Measurements from ENCODE around the gene GPR25. TPM values are rescaled to one million over a fixed set of nuclear protein-coding genes. Genes with fewer than 3 reads are reported as not detected.

Gene GPR25
- total RNA-seq, 1 experiment from 2014 or later, result not detected

DNA sequence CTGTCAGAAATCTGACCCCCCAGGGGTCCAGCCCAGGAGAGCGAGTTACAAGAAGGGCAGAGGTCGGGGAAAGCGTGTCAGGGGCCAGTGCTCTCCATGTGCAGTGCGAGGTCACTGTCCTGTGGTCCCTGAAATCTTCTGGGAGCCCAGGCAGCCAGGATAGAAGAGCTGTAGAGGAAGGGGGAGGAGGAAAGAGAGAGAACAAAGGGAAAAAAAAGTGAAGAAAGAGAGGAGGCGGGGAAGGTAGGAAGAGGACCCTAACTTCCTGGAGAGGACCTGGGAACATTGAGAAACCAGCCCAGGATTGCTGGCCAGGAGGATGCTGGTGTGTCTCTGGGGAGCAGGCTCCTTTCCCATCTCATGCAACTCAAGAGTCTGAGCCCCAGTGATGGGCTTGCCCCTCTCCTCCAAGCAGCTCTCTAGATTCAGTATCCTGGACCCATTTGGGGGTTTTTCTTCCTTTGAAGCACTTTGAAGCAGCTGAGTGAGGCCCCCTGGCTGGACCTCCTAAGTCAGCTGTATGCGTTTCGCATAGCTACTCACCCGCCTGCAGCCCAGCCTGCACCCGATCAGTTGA, 15.1 kb downstream of the GPR25 start:
- no peak for DNase-seq (ENCODE audit: low read depth, low spot score)
- CTCF ChIA-PET, result no interaction called here
- TF ChIP-seq SP1 (IDR thresholded peaks at IDR 0.05; ENCODE audit: low read depth), result no peak
- TF ChIP-seq, protein P1, sequence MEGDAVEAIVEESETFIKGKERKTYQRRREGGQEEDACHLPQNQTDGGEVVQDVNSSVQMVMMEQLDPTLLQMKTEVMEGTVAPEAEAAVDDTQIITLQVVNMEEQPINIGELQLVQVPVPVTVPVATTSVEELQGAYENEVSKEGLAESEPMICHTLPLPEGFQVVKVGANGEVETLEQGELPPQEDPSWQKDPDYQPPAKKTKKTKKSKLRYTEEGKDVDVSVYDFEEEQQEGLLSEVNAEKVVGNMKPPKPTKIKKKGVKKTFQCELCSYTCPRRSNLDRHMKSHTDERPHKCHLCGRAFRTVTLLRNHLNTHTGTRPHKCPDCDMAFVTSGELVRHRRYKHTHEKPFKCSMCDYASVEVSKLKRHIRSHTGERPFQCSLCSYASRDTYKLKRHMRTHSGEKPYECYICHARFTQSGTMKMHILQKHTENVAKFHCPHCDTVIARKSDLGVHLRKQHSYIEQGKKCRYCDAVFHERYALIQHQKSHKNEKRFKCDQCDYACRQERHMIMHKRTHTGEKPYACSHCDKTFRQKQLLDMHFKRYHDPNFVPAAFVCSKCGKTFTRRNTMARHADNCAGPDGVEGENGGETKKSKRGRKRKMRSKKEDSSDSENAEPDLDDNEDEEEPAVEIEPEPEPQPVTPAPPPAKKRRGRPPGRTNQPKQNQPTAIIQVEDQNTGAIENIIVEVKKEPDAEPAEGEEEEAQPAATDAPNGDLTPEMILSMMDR (IDR thresholded peaks at IDR 0.05 in 2 of 3, conservative IDR thresholded peaks at IDR 0.05 in 1 of 3; ENCODE audit: borderline replicate concordance in 1 of 3, insufficient read depth in 1 of 3, low read depth in 2 of 3, low read length in 2 of 3), result no peak
- POLR2A ChIA-PET, result no interaction called here
- no peaks in the 10 kb centered on the region for H4K20me1 ChIP-seq (ENCODE audit: insufficient read depth)
- H3K9me3 ChIP-seq (ENCODE audit: control insufficient read depth in 1 of 2, insufficient read depth in 1 of 2, low read depth in 1 of 2, low read length in 2 of 2), result no peaks in the 10 kb centered on the region
- H3K36me3 ChIP-seq (ENCODE audit: control insufficient read depth in 1 of 2, insufficient read depth in 2 of 2, low read length in 2 of 2), result no peaks in the 10 kb centered on the region
- no peak overlapping the region for H3K4me3 ChIP-seq (replicated peaks in 1 of 2; ENCODE audit: low read depth in 1 of 2, low read length in 2 of 2)
- no TSS peak for BruUV-seq (replicated peaks)
- intact Hi-C loops (cut with micrococcal nuclease), result no loop called here
- no peaks in the 10 kb centered on the region for H3K9me2 ChIP-seq (ENCODE audit: insufficient read depth)
- no peak for ATAC-seq
- no peaks in the 10 kb centered on the region for H3K79me2 ChIP-seq (ENCODE audit: insufficient read depth, low read length)
- H3K4me1 ChIP-seq (ENCODE audit: control insufficient read depth in 1 of 2, insufficient read depth in 2 of 2, low read length in 2 of 2), result peaks cover 12 to 28% of the 10 kb centered on the region in 2 experiments; a peak in 3 of 4 replicates
- RAD21 ChIA-PET (ENCODE audit: low non-redundant PET in 1 of 2, low total read pairs in 2 of 2, uncharacterized antibody in 2 of 2, unreplicated experiment in 2 of 2), result no interaction called here
- H3K27me3 ChIP-seq (ENCODE audit: insufficient read depth, low read length), result no peaks in the 10 kb centered on the region
- H2AFZ ChIP-seq (ENCODE audit: low read depth, low read length, poor library complexity, severe bottlenecking), result no peak overlapping the region
- no peak overlapping the region for H3K9ac ChIP-seq (ENCODE audit: low read length)
- H3K27ac ChIP-seq (ENCODE audit: low read depth, low read length), result no peak overlapping the region
- no peak overlapping the region for H3K4me2 ChIP-seq (ENCODE audit: low read length)

DNA sequence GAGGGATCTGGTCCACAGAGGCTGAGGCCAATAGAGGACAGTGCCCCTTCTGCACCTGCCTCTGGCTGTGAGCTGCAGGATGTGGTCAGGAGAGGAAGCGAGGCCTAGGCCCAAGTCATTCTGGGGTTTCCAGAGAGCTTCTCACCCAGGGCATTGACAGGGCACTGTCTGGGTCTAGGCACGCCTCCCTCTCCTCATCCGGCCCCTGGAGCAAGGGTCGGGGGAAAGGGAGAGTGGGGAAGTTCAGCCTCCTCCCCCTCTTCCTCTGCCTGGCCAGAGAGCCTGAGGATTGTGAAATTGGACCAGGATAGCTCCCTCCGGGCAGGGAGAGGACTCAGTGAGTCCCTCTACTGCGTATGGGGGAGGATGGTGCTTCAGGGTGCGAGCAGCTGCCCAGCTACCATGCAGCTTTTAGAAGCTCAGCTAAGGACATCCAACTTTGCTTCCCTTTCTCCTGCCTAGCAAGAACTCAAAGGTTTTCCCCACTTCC, 15.6 kb downstream of the GPR25 start:
- H3K9me2 ChIP-seq (ENCODE audit: insufficient read depth), result no peaks in the 10 kb centered on the region
- ATAC-seq, result no peak
- no peaks in the 10 kb centered on the region for H3K36me3 ChIP-seq (ENCODE audit: control insufficient read depth in 1 of 2, insufficient read depth in 2 of 2, low read length in 2 of 2)
- no peaks in the 10 kb centered on the region for H4K20me1 ChIP-seq (ENCODE audit: insufficient read depth)
- H3K79me2 ChIP-seq (ENCODE audit: insufficient read depth, low read length), result no peaks in the 10 kb centered on the region
- no peak overlapping the region for H3K27ac ChIP-seq (ENCODE audit: low read depth, low read length)
- no peaks in the 10 kb centered on the region for H3K27me3 ChIP-seq (ENCODE audit: insufficient read depth, low read length)
- ChIA-PET POLR2A (no interaction called here), RAD21 (ENCODE audit: low non-redundant PET in 1 of 2, low total read pairs in 2 of 2, uncharacterized antibody in 2 of 2, unreplicated experiment in 2 of 2) (no interaction called here), CTCF (no interaction called here)
- no peak overlapping the region for H2AFZ ChIP-seq (ENCODE audit: low read depth, low read length, poor library complexity, severe bottlenecking)
- DNase-seq (ENCODE audit: low read depth, low spot score), result no peak
- no peak overlapping the region for H3K4me3 ChIP-seq (replicated peaks in 1 of 2; ENCODE audit: low read depth in 1 of 2, low read length in 2 of 2)
- intact Hi-C loops (cut with micrococcal nuclease), result no loop called here
- no peak overlapping the region for H3K4me2 ChIP-seq (ENCODE audit: low read length)
- no TSS peak for BruUV-seq (replicated peaks)
- peaks cover 17 to 33% of the 10 kb centered on the region in 2 experiments for H3K4me1 ChIP-seq (ENCODE audit: control insufficient read depth in 1 of 2, insufficient read depth in 2 of 2, low read length in 2 of 2)
- no peak overlapping the region for H3K9ac ChIP-seq (ENCODE audit: low read length)
- no peaks in the 10 kb centered on the region for H3K9me3 ChIP-seq (ENCODE audit: control insufficient read depth in 1 of 2, insufficient read depth in 1 of 2, low read depth in 1 of 2, low read length in 2 of 2)
- TF ChIP-seq CEBPB (IDR thresholded peaks at IDR 0.05; ENCODE audit: low read depth) (no peak), SIN3A (IDR thresholded peaks at IDR 0.05; ENCODE audit: low read depth) (no peak), ZFX (IDR thresholded peaks at IDR 0.05) (no peak), YY1 (IDR thresholded peaks at IDR 0.05; ENCODE audit: extremely low read depth, insufficient replicate concordance, low read depth, low read length) (no peak), EGR1 (IDR thresholded peaks at IDR 0.05; ENCODE audit: low read depth) (no peak), SP1 (IDR thresholded peaks at IDR 0.05; ENCODE audit: low read depth) (no peak), EZH2 (IDR thresholded peaks at IDR 0.05) (no peak), POLR2AphosphoS5 (IDR thresholded peaks at IDR 0.05; ENCODE audit: low read depth, low read length) (no peak)
- TF ChIP-seq, protein P2, sequence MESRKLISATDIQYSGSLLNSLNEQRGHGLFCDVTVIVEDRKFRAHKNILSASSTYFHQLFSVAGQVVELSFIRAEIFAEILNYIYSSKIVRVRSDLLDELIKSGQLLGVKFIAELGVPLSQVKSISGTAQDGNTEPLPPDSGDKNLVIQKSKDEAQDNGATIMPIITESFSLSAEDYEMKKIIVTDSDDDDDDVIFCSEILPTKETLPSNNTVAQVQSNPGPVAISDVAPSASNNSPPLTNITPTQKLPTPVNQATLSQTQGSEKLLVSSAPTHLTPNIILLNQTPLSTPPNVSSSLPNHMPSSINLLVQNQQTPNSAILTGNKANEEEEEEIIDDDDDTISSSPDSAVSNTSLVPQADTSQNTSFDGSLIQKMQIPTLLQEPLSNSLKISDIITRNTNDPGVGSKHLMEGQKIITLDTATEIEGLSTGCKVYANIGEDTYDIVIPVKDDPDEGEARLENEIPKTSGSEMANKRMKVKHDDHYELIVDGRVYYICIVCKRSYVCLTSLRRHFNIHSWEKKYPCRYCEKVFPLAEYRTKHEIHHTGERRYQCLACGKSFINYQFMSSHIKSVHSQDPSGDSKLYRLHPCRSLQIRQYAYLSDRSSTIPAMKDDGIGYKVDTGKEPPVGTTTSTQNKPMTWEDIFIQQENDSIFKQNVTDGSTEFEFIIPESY (IDR thresholded peaks at IDR 0.05; ENCODE audit: extremely low read depth, insufficient replicate concordance, low read length), result no peak
- TF ChIP-seq, protein P3, sequence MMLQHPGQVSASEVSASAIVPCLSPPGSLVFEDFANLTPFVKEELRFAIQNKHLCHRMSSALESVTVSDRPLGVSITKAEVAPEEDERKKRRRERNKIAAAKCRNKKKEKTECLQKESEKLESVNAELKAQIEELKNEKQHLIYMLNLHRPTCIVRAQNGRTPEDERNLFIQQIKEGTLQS (IDR thresholded peaks at IDR 0.05), result no peak
- TF ChIP-seq, protein P1 (IDR thresholded peaks at IDR 0.05 in 2 of 3, conservative IDR thresholded peaks at IDR 0.05 in 1 of 3; ENCODE audit: borderline replicate concordance in 1 of 3, insufficient read depth in 1 of 3, low read depth in 2 of 3, low read length in 2 of 3), result no peak

Data from HCT116 (cell line).